ENCODE results near the gene HOXC12. TPM values are rescaled to one million over a fixed set of nuclear protein-coding genes. Genes with fewer than 3 reads are reported as not detected.

HOXC12 gene
- total RNA-seq, 6 experiments from 2014 or later, result not detected

DNA sequence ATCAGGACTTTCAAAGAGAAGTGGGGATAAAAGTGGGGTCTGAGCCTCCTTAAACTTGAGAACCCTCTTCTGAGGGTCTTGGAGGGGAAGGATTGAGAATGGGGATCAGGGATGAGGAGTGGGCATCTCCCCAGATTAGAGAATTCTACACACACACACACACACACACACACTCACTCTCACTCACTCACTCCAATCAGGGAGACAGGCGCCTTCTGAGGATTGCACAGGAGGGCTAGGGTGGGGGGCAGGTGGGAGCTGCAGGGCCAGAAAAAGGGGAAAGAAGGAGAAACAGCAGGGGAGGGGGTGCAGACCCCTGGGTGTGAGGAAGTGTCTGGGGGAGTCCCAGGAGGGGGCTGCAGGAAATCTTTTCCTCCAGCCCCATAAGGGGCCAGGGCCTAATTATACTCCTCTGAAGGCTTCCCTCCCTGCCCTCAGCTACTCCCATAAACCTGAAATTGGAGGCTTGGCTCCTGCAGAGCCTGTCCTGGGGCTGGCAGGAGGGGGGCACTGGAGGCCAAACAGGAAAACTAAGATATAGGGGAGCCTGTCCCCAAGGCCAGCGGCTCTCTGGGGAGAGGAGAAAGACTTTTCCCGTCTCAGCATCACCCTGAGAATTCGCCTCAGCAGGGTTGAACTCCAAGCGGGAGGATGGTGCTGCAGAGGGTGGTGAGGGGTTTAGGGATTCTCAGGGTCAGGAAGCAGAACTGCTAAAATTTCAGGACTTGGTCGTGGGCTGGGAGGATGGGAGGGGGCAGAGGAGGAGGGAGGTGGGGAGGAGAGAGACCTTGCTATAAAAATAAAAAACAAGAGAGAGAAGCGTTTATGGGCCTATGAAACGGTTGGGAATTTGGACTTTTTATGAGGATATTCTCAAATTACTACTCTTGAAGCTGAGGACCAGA, 46.8 kb downstream of the HOXC12 start:
- DNase-seq, result no peak
- Mint-ChIP-seq H3K9me3 (no peaks in the 10 kb centered on the region), H3K36me3 (ENCODE audit: low read depth) (no peaks in the 10 kb centered on the region), H3K27me3 (ENCODE audit: insufficient read depth) (peaks cover 74% of the 10 kb centered on the region), H3K27ac (no peak overlapping the region), H3K4me3 (peak overlapping the region; percentile 80; the same call in 1 of the 2 replicates), H3K4me1 (ENCODE audit: low read depth) (peaks cover 6% of the 10 kb centered on the region)
- TF ChIP-seq, protein P1, sequence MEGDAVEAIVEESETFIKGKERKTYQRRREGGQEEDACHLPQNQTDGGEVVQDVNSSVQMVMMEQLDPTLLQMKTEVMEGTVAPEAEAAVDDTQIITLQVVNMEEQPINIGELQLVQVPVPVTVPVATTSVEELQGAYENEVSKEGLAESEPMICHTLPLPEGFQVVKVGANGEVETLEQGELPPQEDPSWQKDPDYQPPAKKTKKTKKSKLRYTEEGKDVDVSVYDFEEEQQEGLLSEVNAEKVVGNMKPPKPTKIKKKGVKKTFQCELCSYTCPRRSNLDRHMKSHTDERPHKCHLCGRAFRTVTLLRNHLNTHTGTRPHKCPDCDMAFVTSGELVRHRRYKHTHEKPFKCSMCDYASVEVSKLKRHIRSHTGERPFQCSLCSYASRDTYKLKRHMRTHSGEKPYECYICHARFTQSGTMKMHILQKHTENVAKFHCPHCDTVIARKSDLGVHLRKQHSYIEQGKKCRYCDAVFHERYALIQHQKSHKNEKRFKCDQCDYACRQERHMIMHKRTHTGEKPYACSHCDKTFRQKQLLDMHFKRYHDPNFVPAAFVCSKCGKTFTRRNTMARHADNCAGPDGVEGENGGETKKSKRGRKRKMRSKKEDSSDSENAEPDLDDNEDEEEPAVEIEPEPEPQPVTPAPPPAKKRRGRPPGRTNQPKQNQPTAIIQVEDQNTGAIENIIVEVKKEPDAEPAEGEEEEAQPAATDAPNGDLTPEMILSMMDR (IDR thresholded peaks at IDR 0.05), result no peak

DNA sequence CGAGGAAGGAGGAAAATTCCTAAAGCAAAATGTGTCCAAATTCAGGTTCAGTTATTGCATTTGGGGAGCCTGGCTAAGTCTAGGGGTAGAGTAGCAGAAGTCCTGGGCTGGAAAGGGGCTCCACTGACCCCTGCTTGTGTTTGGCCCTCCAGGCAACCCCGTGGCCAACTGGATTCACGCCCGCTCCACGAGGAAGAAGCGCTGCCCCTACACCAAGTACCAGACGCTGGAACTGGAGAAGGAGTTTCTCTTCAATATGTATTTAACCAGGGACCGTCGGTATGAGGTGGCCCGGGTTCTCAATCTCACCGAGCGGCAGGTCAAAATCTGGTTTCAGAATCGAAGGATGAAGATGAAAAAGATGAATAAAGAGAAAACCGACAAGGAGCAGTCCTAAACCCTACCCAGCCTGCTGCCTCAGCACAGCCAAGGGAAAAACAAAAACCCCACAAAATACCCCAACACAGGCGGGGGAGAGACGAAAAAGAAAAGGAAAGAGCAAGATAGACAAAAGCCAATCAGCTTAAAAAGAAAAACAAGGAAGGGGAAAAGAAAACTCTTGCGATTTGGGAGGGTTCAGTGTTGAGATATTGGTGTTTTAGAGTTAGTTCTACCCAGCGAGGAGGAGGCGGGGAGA, 47.7 kb downstream of the HOXC12 start:
- Mint-ChIP-seq H3K4me1 (ENCODE audit: low read depth) (peaks cover 6% of the 10 kb centered on the region), H3K9me3 (no peaks in the 10 kb centered on the region), H3K36me3 (ENCODE audit: low read depth) (no peaks in the 10 kb centered on the region), H3K27ac (no peak overlapping the region), H3K4me3 (no peak overlapping the region), H3K27me3 (ENCODE audit: insufficient read depth) (peaks cover 72% of the 10 kb centered on the region)
- DNase-seq, result no peak
- TF ChIP-seq, protein P1 (IDR thresholded peaks at IDR 0.05), result no peak

DNA sequence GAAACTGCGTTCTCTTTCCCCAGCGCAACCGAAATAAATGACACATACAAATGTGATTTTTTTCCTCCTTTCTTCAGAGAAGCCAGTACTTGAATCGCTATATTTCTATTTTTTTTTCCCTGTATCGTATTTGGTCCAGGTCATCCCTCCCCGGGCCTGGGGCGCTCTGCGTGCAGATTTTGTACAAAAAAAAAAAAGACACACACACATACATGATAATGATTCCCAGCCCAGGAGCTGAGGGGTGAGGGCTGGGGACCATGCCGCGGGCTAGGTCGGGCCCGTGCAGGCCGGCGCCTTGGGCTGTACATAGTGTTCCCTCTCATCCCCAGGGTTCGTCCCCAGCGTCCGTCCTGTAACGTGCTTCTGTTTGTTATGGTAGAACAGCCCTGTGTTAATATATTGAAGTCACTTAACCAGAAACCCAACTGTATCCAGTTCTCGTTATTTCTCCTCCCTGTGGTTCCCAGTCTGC, 48.2 kb downstream of the HOXC12 start:
- Mint-ChIP-seq H3K27ac (no peak overlapping the region), H3K27me3 (ENCODE audit: insufficient read depth) (peaks cover 74% of the 10 kb centered on the region), H3K9me3 (no peaks in the 10 kb centered on the region), H3K4me3 (no peak overlapping the region), H3K36me3 (ENCODE audit: low read depth) (no peaks in the 10 kb centered on the region), H3K4me1 (ENCODE audit: low read depth) (peaks cover 6% of the 10 kb centered on the region)
- no peak for DNase-seq
- TF ChIP-seq, protein P1 (IDR thresholded peaks at IDR 0.05), result no peak

DNA sequence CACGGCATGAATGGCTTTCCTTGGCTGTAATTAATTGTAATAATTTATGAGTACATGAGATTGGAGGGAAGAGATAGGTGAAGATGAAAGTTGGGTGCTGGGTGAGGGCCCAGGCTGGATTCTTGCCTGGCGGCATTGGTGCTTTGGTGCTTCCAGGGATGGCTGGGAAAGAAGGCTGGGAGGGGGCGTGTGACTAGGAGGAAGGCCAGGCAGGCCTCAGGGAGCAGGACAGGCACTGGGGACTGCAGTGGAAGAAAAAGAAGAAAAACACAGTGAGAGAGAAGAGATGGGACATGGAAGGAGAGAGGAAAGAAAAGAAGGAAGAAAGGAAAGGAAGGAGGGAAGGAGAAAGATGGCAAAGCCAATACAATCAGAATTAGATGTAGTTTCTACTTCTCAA, 48.9 kb downstream of the HOXC12 start:
- Mint-ChIP-seq H3K4me1 (ENCODE audit: low read depth) (peaks cover 6% of the 10 kb centered on the region), H3K9me3 (no peaks in the 10 kb centered on the region), H3K36me3 (ENCODE audit: low read depth) (no peaks in the 10 kb centered on the region), H3K4me3 (no peak overlapping the region), H3K27ac (no peak overlapping the region), H3K27me3 (ENCODE audit: insufficient read depth) (peaks cover 73% of the 10 kb centered on the region)
- DNase-seq, result no peak
- TF ChIP-seq, protein P1 (IDR thresholded peaks at IDR 0.05), result no peak

DNA sequence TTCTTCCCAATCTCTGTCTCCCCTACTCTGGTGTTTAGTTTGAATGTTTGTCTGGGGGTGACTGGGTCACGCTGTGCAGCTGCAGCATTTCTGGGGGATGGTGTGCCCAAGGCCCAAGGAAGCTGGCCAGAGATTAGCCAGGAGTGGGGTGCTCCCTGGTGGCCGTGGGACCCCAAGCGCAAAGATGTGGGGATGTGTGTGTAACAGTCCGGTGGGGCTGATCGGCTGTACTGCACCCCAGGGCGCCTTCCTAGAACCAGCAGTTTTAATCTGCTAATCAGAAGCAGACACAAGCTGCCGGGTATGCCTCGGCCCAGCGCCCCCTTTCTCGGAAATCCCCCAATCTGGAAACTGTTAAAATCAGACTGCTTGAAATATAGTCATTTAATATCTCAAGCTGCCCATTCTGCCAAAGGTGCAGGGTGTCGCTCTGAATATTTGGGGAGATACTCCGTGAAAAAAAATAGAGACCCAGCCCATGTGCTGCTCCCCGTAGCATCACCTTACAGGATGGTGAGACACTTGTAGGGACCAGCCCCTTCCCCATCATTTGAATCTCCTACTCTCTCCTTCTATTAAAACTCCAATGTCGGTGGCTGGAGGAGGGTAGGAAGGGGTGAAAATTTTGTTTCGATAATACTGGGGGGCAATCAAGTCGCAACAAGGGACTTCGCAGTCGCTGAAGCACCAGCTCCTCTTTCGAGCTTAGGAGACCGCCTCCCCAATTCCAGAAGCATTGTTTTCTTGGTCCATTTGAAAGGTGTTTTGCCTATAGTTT, 49.5 kb downstream of the HOXC12 start:
- TF ChIP-seq, protein P1 (IDR thresholded peaks at IDR 0.05), result peak; percentile 43; the same call in 1 of the 2 replicates
- no peaks in the 10 kb centered on the region for H3K36me3 Mint-ChIP-seq (ENCODE audit: low read depth)
- H3K27ac Mint-ChIP-seq, result no peak overlapping the region
- peaks cover 6% of the 10 kb centered on the region for H3K4me1 Mint-ChIP-seq (ENCODE audit: low read depth)
- peaks cover 68% of the 10 kb centered on the region for H3K27me3 Mint-ChIP-seq (ENCODE audit: insufficient read depth)
- H3K4me3 Mint-ChIP-seq, result no peak overlapping the region
- no peak for DNase-seq
- H3K9me3 Mint-ChIP-seq, result no peaks in the 10 kb centered on the region

Data from HFFc6 (cell line).